Testis (tissue), 2 donors: Measurements from ENCODE around the gene A1BG.

Source experiments
- POLR2A ChIP-seq: fragments of 450-650 bp; IDR thresholded peaks from one replicate; pipeline ENCODE4 v1.6.1; 2017; ENCODE audit warnings: antibody characterized with exemption, mild to moderate bottlenecking, moderate library complexity
- TF ChIP-seq, protein P1 (sequence below), 3 experiments: fragments of 450-650 bp in 2 of 3; fragments of 200-600 bp in 1 of 3; sonication (generic) in 1 of 3; IDR thresholded peaks; one replicate each; pipeline ENCODE4 v1.5.1; 2016 to 2019; ENCODE audit warnings: antibody characterized with exemption in 3 of 3, mild to moderate bottlenecking in 2 of 3, moderate library complexity in 1 of 3

DNA sequence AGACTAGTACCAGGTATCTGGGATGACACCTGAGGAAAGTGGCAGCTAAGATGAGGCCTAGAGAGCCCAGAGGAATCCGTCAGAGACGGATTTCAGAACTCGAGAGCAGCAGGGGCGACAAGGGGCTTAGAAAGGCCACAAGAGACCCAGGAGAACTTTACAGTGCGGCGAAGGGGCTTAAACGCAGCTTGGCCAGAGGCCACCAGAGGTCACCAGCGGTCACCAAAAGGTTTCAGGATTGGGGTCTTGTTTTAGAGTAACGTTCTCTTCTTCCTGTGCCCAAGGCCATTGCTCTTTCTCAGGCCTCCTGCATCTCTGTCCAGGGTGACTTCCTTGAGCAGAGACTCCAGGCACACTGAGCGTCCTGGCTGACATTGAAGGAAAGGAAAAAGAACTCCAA lies 24.3 kb downstream of the A1BG start:
- TF ChIP-seq, protein P1, sequence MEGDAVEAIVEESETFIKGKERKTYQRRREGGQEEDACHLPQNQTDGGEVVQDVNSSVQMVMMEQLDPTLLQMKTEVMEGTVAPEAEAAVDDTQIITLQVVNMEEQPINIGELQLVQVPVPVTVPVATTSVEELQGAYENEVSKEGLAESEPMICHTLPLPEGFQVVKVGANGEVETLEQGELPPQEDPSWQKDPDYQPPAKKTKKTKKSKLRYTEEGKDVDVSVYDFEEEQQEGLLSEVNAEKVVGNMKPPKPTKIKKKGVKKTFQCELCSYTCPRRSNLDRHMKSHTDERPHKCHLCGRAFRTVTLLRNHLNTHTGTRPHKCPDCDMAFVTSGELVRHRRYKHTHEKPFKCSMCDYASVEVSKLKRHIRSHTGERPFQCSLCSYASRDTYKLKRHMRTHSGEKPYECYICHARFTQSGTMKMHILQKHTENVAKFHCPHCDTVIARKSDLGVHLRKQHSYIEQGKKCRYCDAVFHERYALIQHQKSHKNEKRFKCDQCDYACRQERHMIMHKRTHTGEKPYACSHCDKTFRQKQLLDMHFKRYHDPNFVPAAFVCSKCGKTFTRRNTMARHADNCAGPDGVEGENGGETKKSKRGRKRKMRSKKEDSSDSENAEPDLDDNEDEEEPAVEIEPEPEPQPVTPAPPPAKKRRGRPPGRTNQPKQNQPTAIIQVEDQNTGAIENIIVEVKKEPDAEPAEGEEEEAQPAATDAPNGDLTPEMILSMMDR (IDR thresholded peaks at IDR 0.05): no peak
- TF ChIP-seq POLR2A: no peak
